Esophagus squamous epithelium (tissue), 4 donors: ENCODE data around the gene MORN3.

Source experiments
- CTCF ChIP-seq, 6 experiments: fragments of 450-650 bp in 4 of 6; fragments of 200-600 bp in 2 of 6; sonication (generic) in 2 of 6; IDR thresholded peaks; one replicate each; pipeline ENCODE4 v1.5.1; 2016 to 2019; ENCODE audit warnings: antibody characterized with exemption in 6 of 6, mild to moderate bottlenecking in 4 of 6, moderate library complexity in 4 of 6
- POLR2A ChIP-seq, 4 donors: fragments of 450-650 bp; IDR thresholded peaks; one replicate each; pipeline ENCODE4 v1.6.1; 2017; ENCODE audit warnings: antibody characterized with exemption in 4 of 4, mild to moderate bottlenecking in 4 of 4, moderate library complexity in 3 of 4

GRCh38 chr12:121657305-121658008 lies 12.0 kb downstream of the MORN3 start:
- TF ChIP-seq CTCF (IDR thresholded peaks at IDR 0.05) (no peak), POLR2A (IDR thresholded peaks at IDR 0.05) (no peak)
